ENCODE measurements around the gene PORCN. TPM values are rescaled to one million over a fixed set of nuclear protein-coding genes. Genes with fewer than 3 reads are reported as not detected.

Gene PORCN
- total and polyA plus RNA-seq, 2 donors (not counting 3 experiments of a cell fraction or from before 2014, with no cell fraction given): 7.6 to 21.0 TPM

DNA sequence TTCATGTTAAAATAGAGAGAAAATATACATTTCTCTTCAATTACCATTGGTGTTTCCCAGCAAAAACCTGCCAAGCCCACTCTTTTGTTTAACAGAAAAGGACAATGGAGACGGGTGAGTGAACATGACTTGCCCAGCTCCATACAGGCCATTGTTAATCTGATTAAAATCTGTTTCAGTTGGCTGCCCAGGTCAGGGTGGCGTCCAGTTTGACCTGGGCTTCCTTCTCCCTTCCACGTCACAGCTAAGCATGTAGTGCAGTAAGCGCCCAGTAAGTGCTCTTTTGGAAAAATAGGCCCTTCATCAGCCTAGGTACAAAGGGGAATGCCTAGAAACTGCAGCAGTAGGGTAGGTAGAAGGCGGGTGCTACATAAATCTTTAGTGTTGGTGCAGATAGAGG is 1.5 kb upstream of the PORCN start:
- Histone ChIP-seq H3K27ac (ENCODE audit: insufficient read depth, low read depth, low read length) (no peak overlapping the region), H3K4me1 (ENCODE audit: control insufficient read depth, extremely low read depth, insufficient read depth, low read length) (no peaks in the 10 kb centered on the region), H3K4me3 (replicated peaks in 1 of 3; ENCODE audit: insufficient read depth in 1 of 3, low read depth in 1 of 3, low read length in 3 of 3) (no peak overlapping the region), H3K9ac (replicated peaks; ENCODE audit: extremely low read depth, insufficient read depth, low read length) (no peak overlapping the region), H3K4me2 (ENCODE audit: insufficient read depth, low read length) (no peak overlapping the region), H4K20me1 (replicated peaks; ENCODE audit: control insufficient read depth, extremely low read depth, insufficient read depth, low read length) (no peaks in the 10 kb centered on the region), H3K36me3 (ENCODE audit: control insufficient read depth in 2 of 2, extremely low read depth in 1 of 2, insufficient read depth in 2 of 2, low read length in 2 of 2) (peaks cover 0 to 2% of the 10 kb centered on the region in 2 experiments), H3K79me2 (ENCODE audit: control insufficient read depth, insufficient read depth, low read length) (no peaks in the 10 kb centered on the region), H2AFZ (ENCODE audit: low read depth, low read length) (no peak overlapping the region), H3K9me3 (replicated peaks; ENCODE audit: control insufficient read depth, insufficient read depth, low read length) (no peaks in the 10 kb centered on the region), H3K27me3 (ENCODE audit: control insufficient read depth in 2 of 2, insufficient read depth in 2 of 2, low read length in 2 of 2) (no peaks in the 10 kb centered on the region), H3K9me1 (replicated peaks; ENCODE audit: control insufficient read depth, extremely low read depth, insufficient read depth, low read length) (no peaks in the 10 kb centered on the region)
- FAIRE-seq: peak; percentile 76
- DNase-seq (ENCODE audit: low read depth, low spot score): no peak
- no peak for TF ChIP-seq MAX (IDR thresholded peaks at IDR 0.05; ENCODE audit: insufficient read depth, insufficient read length)
- TF ChIP-seq POLR2AphosphoS5 (IDR thresholded peaks at IDR 0.05; ENCODE audit: insufficient read depth, low read depth, low read length): no peak
- no peak for TF ChIP-seq CTCF (IDR thresholded peaks at IDR 0.05; ENCODE audit: extremely low read depth in 1 of 2, insufficient read depth in 1 of 2, low read depth in 1 of 2, low read length in 2 of 2)
- no peak for TF ChIP-seq GATA2 (IDR thresholded peaks at IDR 0.05; ENCODE audit: insufficient read depth, insufficient read length, low read depth, low read length)
- POLR2A ChIA-PET: no interaction called here
- intact Hi-C loops (cut with micrococcal nuclease): no loop called here
- dilution Hi-C loops (cut with MboI; ENCODE audit: extremely low pct_ligation_motif_present, low sequenced_read_pairs): no loop called here
- no TSS peak for BruUV-seq (replicated peaks)
- CTCF ChIA-PET: no interaction called here

GRCh38 chrX:48509245-48509590 is 426 bp downstream of the PORCN start:
- DNase-seq (ENCODE audit: low read depth, low spot score) (no peak), FAIRE-seq (peak; percentile 67)
- Histone ChIP-seq H3K27me3 (ENCODE audit: control insufficient read depth in 2 of 2, insufficient read depth in 2 of 2, low read length in 2 of 2) (no peaks in the 10 kb centered on the region), H2AFZ (ENCODE audit: low read depth, low read length) (peak overlapping the region; percentile 61), H4K20me1 (replicated peaks; ENCODE audit: control insufficient read depth, extremely low read depth, insufficient read depth, low read length) (no peaks in the 10 kb centered on the region), H3K4me1 (ENCODE audit: control insufficient read depth, extremely low read depth, insufficient read depth, low read length) (no peaks in the 10 kb centered on the region), H3K27ac (ENCODE audit: insufficient read depth, low read depth, low read length) (no peak overlapping the region), H3K79me2 (ENCODE audit: control insufficient read depth, insufficient read depth, low read length) (no peaks in the 10 kb centered on the region), H3K36me3 (ENCODE audit: control insufficient read depth in 2 of 2, extremely low read depth in 1 of 2, insufficient read depth in 2 of 2, low read length in 2 of 2) (peaks cover 0 to 2% of the 10 kb centered on the region in 2 experiments), H3K4me3 (replicated peaks in 1 of 3; ENCODE audit: insufficient read depth in 1 of 3, low read depth in 1 of 3, low read length in 3 of 3) (peak overlapping the region; percentile 46 to 83 (median 55)), H3K9ac (replicated peaks; ENCODE audit: extremely low read depth, insufficient read depth, low read length) (peak overlapping the region; percentile 40), H3K4me2 (ENCODE audit: insufficient read depth, low read length) (peak overlapping the region; percentile 3), H3K9me3 (replicated peaks; ENCODE audit: control insufficient read depth, insufficient read depth, low read length) (no peaks in the 10 kb centered on the region), H3K9me1 (replicated peaks; ENCODE audit: control insufficient read depth, extremely low read depth, insufficient read depth, low read length) (no peaks in the 10 kb centered on the region)
- no TSS peak for BruUV-seq (replicated peaks)
- ChIA-PET POLR2A (no interaction called here), CTCF (no interaction called here)
- intact Hi-C loops (cut with micrococcal nuclease) (no loop called here), dilution Hi-C loops (cut with MboI; ENCODE audit: extremely low pct_ligation_motif_present, low sequenced_read_pairs) (no loop called here)
- TF ChIP-seq POLR2A (IDR thresholded peaks at IDR 0.05; ENCODE audit: low read depth, low read length): no peak
